Choroid plexus epithelial cell (primary cell): ENCODE measurements around the gene FAM78B.

Source experiments
- DNase-seq: peaks from one replicate; pipeline ENCODE4 v3.0.0-alpha.2; 2010; ENCODE audit warnings: low read depth
- H3K4me3 ChIP-seq: 2 replicates; pipeline ENCODE4 v1.5.1; 2011; ENCODE audit warnings: low read depth, mild to moderate bottlenecking, control low read depth, low read length, moderate library complexity
- CTCF ChIP-seq: conservative IDR thresholded peaks from 2 replicates; pipeline ENCODE4 v1.5.1; 2011; ENCODE audit warnings: low read depth, mild to moderate bottlenecking, control low read depth, inconsistent platforms, low read length, moderate library complexity

FAM78B gene

DNA sequence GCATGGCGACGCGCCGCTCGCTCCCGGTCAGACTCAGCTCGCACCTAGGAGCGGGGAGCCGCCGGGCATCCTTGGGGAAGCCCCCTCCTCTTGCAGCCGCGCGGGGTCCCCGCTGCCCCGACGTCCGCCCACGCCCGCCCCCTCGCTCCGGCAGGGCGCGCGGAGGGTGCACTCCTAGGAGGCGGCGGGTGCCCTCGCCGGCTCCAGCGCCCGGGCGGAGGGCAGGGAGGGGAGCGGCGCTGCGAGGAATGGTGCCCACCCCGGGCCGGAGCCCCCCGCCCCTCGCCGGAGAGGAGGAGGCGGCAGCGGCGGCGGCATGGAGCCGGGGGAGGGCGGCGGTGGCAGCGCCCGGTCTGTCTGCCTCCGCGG lies 488 bp downstream of the FAM78B start:
- no peak for DNase-seq
- peak overlapping the region; percentile 56 for H3K4me3 ChIP-seq
- no peak for TF ChIP-seq CTCF

- no peak for TF ChIP-seq CTCF
- H3K4me3 ChIP-seq, result no peak overlapping the region
- no peak for DNase-seq
These were observed 1.0 kb downstream of the FAM78B start for GRCh38 chr1:166165661-166166328.

- H3K4me3 ChIP-seq, result no peak overlapping the region
- TF ChIP-seq CTCF, result peak; percentile 54
- DNase-seq, result peak; percentile 43
These were observed 1.7 kb downstream of the FAM78B start for GRCh38 chr1:166164995-166165660.

- DNase-seq, result no peak
- no peak for TF ChIP-seq CTCF
- H3K4me3 ChIP-seq, result no peak overlapping the region
These were observed 2.2 kb downstream of the FAM78B start for GRCh38 chr1:166164646-166164994.

GRCh38 chr1:166159656-166160055 lies 7.1 kb downstream of the FAM78B start:
- TF ChIP-seq CTCF, result no peak
- no peak overlapping the region for H3K4me3 ChIP-seq
- no peak for DNase-seq

DNA sequence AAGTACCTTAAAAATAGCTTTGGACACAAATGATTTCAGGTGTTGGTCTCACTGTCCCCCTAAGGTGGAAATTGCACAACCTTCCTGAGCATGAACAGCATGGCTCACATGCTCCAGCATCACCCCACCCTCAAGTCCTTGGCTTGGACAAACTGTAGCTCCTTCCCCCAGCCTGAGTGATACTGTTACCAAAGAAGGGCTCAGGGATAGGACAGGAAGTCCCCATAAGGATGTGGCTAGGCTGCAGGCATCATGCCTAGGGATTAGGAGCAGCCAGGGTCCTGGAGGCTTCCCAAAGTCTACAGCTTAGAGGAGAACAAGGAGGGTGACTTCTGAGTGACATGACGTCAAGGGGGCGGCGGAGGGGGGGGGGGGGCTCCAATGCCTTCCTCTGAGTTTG lies 10.1 kb downstream of the FAM78B start:
- no peak for DNase-seq
- H3K4me3 ChIP-seq, result no peak overlapping the region
- TF ChIP-seq CTCF, result no peak

- DNase-seq, result no peak
- TF ChIP-seq CTCF, result no peak
- H3K4me3 ChIP-seq, result no peak overlapping the region
These were observed 11.7 kb downstream of the FAM78B start for GRCh38 chr1:166155108-166155507.
